HL-60/S4 (cell line): Measurements from ENCODE around the gene DBF4B.

Experiments
- in situ Hi-C: fragments of 300-500 bp; cut with MboI; formaldehyde crosslinking; loops from 2 replicates; pipeline ENCODE4 v1.14.3; 2022; ENCODE audit warnings: low sequenced_read_pairs

DBF4B gene

DNA sequence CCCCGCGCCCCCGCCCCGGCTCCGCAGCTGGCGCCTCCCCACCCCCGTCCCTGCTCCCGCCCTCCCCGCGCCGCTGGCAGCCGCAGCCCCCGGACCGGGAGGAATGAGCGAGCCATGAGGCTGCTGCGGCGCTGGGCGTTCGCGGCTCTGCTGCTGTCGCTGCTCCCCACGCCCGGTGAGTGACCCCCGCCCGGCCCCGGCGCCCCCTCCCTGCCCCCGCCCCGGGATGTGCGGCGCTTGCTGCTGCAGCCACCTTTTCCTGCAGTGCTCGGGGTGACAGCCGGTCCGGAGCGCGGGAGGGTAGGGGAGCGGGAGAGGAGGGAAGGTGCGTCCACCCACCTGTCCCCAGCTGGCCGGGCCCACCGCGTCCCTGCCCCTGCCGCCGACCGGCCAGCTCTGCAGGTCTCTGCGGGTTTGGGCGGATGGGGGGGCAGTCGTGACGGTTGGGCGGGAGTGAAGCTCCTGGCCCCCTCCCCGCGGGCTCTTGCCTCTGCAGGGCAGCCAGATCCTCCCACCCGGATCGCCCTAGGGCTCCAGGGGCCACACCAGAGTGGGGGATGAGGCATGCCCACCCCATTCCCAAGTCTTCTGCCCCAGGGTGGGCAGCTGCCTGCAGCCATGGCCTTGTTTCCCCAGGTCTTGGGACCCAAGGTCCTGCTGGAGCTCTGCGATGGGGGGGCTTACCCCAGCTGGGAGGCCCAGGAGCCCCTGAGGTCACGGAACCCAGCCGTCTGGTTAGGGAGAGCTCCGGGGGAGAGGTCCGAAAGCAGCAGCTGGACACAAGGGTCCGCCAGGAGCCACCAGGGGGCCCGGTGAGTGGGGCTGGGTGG lies 50.8 kb downstream of the DBF4B start:
- in situ Hi-C loops, result no loop called here

DNA sequence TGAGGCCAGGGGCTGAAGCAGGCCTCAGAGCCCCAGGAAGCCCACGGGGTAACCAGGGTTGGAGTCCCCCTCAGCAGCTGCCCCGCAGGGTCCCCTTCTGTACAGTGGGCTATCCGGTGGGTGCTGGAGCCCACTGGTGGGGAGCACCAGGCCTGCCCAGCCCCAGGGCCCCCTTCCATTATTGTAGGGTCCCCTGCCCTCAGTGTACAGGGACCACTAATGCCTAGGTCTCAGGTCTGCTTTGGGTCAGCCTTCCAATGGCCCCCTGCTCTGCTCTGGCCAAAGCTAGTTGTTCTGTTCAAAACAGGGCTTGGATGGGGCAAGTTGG lies 51.4 kb downstream of the DBF4B start:
- in situ Hi-C loops, result no loop called here

DNA sequence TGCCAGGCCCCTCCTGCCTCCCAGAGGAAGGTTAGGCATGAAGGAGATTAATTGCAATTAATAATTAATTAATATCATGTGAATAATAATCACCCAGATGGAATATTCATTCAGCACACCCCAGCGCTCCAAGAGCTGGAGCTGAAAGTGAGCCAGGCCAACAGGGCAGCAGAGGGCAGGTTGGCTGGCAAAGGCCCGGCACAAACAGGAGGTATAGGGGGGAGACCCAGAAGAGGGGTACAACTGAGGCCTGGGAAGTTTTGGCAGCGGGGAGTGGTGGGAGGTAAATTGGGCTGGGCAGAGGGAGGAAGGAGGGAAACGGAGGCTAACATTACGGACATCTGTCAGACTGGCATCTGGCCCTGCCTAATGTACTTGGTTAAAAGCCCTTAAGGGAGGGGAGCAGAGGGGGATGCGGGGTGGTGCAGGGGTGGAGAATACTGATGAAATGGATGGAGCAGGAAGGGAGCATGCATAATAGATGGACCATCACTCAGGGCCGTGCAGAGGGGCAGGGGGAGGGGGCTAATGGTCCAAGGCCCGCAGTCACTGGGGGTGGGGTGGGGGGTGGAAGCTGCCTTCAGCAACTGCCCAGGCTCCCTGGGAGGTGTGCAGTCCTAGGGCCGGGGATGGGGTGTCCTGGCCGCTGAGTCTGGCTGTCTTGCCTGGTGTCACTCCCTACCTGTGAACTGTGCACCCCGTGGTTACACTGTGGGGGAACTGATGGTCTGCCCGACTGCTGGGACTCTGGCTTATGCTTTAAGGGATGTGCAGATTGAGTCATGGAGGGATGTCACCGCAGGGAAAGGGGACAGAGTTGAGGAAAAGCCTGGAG lies 52.2 kb downstream of the DBF4B start:
- in situ Hi-C loops, result no loop called here

DNA sequence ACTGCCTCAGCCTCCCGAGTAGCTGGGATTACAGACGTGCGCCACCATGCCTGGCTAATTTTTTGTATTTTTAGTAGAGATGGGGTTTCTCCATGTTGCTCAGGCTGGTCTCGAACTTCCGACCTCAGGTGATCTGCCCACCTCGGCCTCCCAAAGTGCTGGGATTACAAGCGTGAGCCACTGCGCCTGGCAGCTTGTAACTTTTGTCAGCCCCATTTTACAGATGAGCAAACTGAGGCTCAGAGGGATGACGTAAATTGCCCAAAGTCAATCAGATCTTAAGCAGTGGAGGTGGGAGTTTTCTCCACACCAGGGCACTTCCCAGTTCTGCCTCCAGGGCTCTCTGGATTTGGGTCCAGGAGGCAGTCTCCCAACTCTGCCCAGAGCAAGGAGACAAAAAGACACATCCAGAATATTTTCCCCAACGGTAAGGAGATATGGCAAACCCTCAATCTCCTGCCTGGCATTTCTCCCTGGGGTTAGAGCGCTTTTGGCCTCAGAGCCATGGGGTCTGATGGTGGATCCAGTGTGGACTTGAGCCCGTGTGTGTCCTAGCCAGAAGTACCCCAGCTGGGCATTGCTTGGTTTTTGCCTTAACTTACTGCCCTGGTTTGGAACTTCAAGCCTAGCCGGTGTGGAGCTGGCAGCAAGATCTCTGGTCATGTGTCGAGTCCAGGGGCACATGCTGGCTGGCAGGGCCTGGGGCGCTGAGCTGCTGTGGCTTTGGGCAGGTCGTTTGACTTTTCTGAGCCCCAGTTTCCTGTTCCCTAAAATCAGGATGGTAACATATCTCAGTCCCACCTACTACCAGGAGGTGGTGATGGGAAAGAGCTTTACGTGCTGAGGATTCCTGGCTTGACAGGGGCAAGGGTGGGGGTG lies 53.7 kb downstream of the DBF4B start:
- in situ Hi-C loops, result no loop called here

DNA sequence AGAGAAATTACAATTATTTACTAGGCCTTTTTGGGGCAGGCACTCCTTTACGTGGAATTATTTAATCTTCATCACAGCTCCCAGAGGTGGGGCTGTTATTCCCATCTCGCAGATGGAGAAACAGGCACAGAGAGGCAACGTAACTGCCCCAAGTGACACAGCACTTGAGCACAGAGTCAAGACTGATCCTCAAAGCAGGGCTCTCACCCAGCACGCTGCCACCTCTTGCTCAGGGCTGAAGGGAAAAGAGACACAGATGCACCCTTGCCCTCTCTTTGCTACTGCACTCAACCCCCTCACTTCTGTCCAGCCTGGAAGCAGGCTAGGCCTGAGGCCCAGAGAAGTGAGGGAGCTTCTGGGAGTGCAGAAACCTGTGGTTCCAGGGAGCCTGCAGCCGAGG lies 54.7 kb downstream of the DBF4B start:
- in situ Hi-C loops, result no loop called here

DNA sequence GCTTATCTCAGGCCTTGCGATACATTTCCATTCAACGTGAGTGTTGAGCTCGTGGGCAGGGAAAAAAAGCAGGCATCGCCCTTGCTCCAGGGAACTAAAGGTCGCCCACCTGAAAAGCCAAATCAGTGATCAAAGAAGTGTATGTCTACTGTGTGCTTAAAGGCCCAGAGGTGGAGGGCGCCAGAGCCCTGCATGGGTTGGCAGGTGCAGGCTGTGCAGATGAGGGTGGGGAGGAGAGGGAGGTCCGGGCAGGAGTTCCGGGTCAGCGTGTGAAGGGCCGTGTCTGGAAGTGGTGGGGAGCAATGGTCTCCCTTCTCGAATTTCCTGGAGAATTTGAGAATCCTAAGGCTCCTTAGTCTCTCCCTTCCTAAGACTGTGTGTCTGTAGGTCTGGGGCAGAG lies 57.5 kb downstream of the DBF4B start:
- in situ Hi-C loops, result no loop called here

DNA sequence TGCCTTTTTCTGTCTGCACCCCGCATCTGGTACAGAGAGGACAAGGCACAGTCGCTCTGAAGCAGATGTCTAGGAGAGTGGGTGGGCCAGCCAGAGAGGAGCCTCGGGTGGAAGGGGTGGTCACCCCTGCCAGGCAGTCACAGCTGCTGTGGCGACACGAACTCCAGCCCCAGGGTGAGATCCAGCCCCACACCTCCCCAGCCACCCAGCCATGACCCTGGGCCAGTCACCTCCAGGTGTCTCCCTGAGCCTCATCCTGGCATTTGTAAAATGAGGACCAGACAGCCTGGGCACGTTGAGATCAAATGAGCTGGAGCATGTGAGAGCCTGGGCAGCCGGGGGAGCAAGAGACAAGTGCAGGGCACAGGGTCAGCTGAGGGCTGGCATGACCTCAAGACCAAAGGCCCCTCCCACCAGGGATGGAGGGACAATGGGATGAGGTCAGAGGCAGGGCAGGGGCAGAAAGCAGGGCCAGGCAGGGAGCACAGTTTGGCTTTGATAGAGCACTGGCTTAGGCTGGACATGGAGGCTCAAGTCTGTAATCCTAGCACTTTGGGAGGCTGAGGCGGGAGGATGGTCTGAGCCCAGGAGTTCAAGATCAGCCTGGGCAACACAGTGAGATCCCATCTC lies 58.1 kb downstream of the DBF4B start:
- in situ Hi-C loops, result no loop called here

DNA sequence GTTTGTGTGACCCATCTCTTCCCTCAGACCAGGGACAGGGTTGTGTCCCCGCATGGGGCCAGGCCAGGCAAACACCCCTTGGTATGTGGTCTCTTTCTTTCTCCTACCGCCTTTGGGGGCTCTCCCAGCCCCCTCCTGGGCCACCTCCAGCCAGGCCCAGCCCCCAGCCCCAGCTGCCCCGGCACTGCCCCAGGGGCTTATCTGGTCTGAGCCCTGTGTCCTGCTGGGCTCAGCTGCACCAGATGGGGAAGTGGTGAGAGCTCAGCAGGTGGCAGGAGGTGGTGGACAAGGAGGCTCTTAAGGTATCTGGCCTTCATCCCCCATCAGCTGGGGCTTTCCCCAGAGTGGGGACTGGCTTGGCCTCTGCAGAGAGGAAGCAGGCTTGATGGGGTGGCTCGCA lies 59.0 kb downstream of the DBF4B start:
- in situ Hi-C loops, result no loop called here

DNA sequence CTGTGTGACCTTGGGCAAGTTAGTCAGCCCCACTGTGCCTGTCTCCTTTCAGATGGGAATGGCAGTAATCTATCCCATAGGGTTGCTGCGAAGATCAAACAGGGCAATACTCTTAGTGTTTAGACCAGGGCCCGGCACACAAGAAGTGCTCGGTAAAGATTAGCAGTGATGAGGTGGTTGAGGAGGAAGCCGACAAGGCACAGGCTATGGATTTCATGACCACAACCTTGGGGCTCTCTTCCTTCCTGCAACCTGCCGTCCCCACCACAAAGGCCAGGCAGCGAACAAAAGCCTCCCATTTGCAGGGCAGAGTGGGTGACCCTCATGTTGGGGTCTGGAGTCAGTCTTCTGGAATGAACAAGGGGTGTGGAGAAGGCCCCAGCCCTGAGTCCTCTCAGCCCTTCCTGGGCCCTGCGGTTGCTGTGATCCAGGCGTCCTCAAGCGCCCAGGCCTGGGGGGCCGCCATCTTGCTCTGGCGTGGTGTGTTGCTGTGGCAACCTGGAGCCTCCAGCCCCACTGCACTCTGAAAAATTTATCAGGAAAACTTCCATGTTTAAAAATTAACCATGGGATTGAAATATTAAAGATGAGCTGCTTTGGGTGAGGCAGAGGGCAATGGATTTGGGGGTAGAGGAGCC lies 60.2 kb downstream of the DBF4B start:
- in situ Hi-C loops, result no loop called here

DNA sequence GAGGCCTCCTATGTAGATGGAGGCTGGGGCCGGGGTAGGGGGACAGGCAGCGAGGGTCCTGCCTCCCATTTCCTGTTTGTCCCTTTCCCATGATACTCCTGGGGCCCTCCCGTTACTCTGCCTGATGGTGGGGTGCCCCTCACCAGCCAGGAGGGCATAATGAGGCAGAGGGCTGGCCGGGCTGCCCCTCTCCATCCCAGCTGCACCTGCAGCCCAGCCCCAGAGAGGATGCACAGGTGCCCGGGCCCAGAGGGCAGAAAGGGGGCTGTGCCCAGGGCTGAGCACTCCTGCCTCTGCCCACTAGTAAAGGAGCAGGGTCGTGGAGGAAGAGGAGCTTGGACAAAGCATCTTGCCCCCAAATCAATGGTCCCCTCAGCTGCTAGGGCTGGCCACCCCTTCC lies 60.8 kb downstream of the DBF4B start:
- in situ Hi-C loops, result no loop called here

DNA sequence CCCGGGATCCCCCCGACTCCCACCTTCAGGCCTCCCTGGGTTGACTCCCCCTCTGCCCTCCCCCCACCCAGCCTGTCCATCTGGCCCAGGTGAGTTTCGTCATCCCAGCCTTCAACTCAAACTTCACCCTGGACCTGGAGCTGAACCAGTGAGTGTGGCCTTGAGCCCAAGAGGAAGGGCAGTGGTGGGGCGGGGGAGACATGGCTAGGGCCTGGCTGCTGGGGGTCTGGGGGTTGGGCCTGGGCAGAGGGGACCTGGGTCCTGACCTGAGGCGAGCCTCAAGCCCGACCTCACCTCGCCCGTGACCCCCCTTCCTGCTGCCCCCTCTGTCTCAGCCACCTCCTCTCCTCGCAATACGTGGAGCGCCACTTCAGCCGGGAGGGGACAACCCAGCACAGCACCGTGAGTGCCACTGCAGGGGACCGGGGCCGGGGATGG lies 61.2 kb downstream of the DBF4B start:
- in situ Hi-C loops, result loop anchor here (10.0 kb wide), 1 partner anchor 355 kb away; no protein-coding TSS in a partner anchor

DNA sequence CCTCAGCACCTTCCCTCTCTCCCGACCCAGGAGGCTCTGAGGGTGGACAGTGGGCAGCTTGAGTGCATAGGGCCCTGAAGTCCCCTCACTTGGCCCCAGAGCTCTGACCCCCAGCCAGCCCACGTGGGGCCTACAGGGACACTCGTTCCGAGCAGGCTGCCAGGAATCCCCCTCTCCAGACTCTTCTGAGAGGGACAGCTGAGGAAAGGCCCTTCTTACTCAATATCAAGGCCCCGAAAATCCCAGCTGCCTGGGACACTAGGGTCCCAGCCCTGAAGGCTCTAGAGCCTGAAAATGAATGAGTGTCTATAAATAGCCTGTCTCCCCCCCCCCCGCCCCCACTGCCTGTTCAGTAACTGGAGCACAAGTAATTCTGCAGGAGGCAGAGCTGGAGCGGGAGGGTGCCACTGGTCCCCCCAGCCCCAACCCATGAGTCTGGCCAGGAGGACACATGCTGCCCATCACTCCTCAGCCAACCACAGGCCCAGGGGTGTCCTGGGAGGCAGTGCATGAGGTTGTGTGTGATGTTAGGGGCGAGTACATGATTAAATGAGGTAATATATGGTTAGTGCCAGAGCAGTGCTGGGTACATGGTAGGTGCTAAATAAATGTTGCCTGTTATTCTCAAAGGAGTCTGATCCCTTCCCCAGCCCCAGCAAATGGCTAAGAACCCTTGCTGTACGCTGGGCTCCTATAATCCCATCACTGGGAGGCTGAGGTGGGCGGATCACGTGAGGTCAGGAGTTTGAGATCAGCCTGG lies 61.9 kb downstream of the DBF4B start:
- in situ Hi-C loops, result loop anchor here (10.0 kb wide), 1 partner anchor 354 kb away; no protein-coding TSS in a partner anchor

DNA sequence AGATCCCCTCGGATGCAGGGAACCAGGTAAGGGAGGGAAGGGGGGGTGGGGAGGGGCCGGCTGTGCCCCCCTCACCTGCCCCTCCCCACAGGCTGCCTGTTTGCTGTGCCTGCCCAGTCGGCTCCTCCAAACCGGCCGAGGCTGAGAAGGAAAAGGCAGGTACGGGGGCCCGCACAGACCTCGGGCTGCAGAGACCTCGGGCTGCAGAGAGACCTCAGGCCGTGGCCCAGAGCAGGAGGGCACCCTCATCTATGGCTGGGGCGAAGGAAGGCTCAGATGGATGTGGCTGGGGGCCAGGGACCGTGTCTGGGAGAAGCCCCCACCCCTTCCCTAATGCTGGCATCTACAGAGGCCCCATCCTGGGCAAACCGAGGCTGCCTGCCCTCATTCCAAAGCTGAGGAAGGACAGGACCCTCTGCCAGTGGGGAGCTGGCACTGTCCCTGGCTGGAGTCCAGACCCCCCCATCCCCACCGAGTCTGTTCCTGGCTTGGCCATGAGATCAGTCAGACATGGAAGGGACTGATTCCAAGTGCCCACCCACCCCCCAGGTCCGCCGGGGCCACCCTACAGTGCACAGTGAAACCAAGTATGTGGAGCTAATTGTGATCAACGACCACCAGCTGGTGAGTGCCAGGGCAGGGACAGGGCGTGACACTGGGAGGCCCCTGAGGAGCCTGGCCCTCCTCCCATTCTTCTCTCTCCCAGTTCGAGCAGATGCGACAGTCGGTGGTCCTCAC lies 64.0 kb downstream of the DBF4B start:
- in situ Hi-C loops, result loop anchor here (10.0 kb wide), 1 partner anchor 352 kb away; no protein-coding TSS in a partner anchor

DNA sequence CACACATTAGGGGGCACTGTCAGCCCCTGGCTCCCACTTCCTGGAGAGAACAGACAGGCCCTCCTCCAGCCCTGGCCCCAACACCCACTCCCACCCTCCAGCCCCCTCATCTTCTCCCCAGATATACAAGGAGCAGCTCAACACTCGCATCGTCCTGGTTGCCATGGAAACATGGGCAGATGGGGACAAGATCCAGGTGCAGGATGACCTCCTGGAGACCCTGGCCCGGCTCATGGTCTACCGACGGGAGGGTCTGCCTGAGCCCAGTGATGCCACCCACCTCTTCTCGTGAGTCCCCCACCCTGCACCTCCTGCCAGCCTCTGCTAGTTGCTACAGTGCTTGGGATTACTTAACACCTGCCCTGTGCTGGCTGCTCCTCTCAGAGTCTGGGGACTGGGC lies 64.7 kb downstream of the DBF4B start:
- in situ Hi-C loops, result loop anchor here (10.0 kb wide), 1 partner anchor 352 kb away; no protein-coding TSS in a partner anchor

DNA sequence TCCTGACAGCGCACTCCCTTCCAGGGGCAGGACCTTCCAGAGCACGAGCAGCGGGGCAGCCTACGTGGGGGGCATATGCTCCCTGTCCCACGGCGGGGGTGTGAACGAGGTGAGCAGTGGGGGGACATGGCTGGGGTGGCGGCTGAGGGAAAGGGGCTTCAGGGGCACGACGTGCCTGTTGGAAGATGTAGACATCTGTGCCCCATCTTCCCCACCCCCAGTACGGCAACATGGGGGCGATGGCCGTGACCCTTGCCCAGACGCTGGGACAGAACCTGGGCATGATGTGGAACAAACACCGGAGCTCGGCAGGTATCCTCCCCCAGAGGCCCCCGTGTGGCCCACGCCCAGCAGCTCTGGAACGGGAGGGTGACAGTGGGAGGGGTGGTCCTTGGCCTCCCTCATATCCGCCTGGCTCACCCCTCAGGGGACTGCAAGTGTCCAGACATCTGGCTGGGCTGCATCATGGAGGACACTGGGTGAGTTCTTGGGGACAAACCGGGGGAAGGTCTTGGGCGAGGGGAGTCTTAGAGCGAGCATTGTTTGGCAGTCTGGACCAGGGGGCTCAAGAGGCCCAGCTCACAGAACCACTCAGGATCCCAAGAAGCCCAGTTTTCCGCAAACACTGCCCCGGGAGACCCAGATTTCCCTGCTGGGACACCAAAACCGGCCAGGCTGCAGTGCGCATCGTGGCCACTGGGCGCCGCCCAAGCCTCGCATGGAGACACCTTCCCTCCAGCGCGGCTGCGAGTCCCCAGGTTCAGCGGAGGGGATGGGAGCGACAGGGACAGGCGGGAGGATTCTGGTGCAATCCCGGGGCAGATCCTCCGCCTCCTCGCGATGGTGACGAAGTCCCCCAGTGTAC lies 66.0 kb downstream of the DBF4B start:
- in situ Hi-C loops, result loop anchor here (10.0 kb wide), 1 partner anchor 350 kb away; no protein-coding TSS in a partner anchor

DNA sequence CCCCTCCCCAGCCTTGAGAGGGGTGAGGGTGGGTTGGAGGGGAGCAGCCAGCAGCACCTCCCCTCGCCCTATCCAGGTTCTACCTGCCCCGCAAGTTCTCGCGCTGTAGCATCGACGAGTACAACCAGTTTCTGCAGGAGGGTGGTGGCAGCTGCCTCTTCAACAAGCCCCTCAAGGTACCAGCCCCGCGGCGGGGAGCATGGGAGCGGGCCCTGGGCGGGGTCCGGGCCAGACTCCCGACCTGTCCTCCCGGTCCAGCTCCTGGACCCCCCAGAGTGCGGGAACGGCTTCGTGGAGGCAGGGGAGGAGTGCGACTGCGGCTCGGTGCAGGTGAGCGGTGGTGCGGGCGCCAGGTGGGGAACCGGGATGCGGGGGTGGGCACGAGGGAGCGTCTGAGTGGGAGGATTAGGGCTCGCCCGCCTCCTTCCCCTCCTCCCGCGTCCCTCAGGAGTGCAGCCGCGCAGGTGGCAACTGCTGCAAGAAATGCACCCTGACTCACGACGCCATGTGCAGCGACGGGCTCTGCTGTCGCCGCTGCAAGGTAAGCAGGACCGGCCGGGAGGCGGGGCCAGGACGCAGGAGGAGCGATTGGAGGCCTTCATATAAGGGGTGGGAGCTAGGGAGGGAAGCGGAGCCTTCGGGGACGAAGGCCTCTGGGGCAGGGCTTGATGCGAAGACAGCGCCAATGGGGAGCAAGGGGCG lies 66.8 kb downstream of the DBF4B start:
- in situ Hi-C loops, result loop anchor here (10.0 kb wide), 1 partner anchor 350 kb away; no protein-coding TSS in a partner anchor
